K562 (cell line): ENCODE results near the gene PNPLA8. TPM values are rescaled to one million over a fixed set of nuclear protein-coding genes. Genes with fewer than 3 reads are reported as not detected.

Experiments
- ATAC-seq: fragments of 200-7000 bp; cut with Tn5 transposase; 3 replicates; pipeline ENCODE4 v1.9.1; 2020; ENCODE audit warnings: moderate library complexity
- BruUV-seq: library from RNA; stranded (reverse); fragments of 400-500 nt; replicated peaks from 2 replicates; lab custom pipeline; 2021; lab: Mats Ljungman, UMichigan
- CTCF ChIA-PET: fragments of 300-600 bp; formaldehyde crosslinking; extraction: SDS; loops from one replicate; lab custom pipeline; 2021; ENCODE audit warnings: low intra/inter-chr PET ratio; lab: Yijun Ruan, JAX
- POLR2A ChIA-PET: fragments of 300-600, 350-650 bp; sonication (Branson Sonifier 250); formaldehyde crosslinking; extraction: SDS; loops from one replicate; lab custom pipeline; 2021; ENCODE audit warnings: antibody characterized with exemption, inconsistent platforms; lab: Yijun Ruan, JAX
- DNase-seq, 4 experiments: peaks; one replicate each; pipeline versions ENCODE4 v3.0.0 to v3.0.0-alpha.2; 2011 to 2018; ENCODE audit warnings: low spot score in 3 of 4, mixed read lengths in 3 of 4; ENCODE audit errors: extremely low read depth in 1 of 4
- FAIRE-seq: peaks from 2 replicates; lab custom pipeline; 2011; peaks lifted over from hg19 to GRCh38; lab: Jason Lieb, UNC
- H2AFZ ChIP-seq: 2 replicates; pipeline ENCODE4 v1.6.0; 2011; ENCODE audit warnings: low read depth, low read length, control low read depth, inconsistent platforms
- H3K27ac ChIP-seq: fragments of 200-600 bp; 3 replicates; pipeline ENCODE4 v1.8.0; 2011; ENCODE audit warnings: low read depth, mild to moderate bottlenecking, control low read depth, inconsistent platforms, low read length, moderate library complexity, mixed read lengths; ENCODE audit errors: extremely low read depth
- H3K27me3 ChIP-seq, 2 experiments: fragments of 300-600 bp in 1 of 2; 2 replicates in 1 of 2; 3 replicates in 1 of 2; pipeline versions ENCODE4 v1.6.0 to v1.8.0; 2011; ENCODE audit warnings: inconsistent platforms in 2 of 2, low read length in 2 of 2, mild to moderate bottlenecking in 1 of 2, mixed read lengths in 1 of 2, moderate library complexity in 1 of 2; ENCODE audit not compliant: control insufficient read depth in 2 of 2, insufficient read depth in 2 of 2
- H3K36me3 ChIP-seq: fragments of 300-600 bp; 3 replicates; pipeline ENCODE4 v1.8.0; 2011; ENCODE audit warnings: mild to moderate bottlenecking, low read length, inconsistent platforms; ENCODE audit not compliant: control insufficient read depth, insufficient read depth
- H3K4me1 ChIP-seq, 2 experiments: fragments of 200-600 bp in 1 of 2; replicated peaks in 1 of 2; 2 replicates in 1 of 2; 3 replicates in 1 of 2; pipeline versions ENCODE4 v1.5.1 to v1.8.0; 2011; ENCODE audit warnings: inconsistent platforms in 2 of 2, low read length in 2 of 2, mild to moderate bottlenecking in 1 of 2, mixed read lengths in 1 of 2, moderate library complexity in 1 of 2; ENCODE audit not compliant: control insufficient read depth in 2 of 2, insufficient read depth in 2 of 2
- H3K4me2 ChIP-seq: 2 replicates; pipeline ENCODE4 v1.6.1; 2011; ENCODE audit warnings: low read length, control low read depth, inconsistent platforms, mixed read lengths; ENCODE audit not compliant: insufficient read depth
- H3K4me3 ChIP-seq: fragments of 200-600 bp; sonication (generic), shearing (Covaris generic); 2 replicates; pipeline ENCODE4 v1.5.1; 2016; ENCODE audit warnings: control low read depth, inconsistent platforms
- H3K79me2 ChIP-seq: fragments of 200-600 bp; 3 replicates; pipeline ENCODE4 v1.8.0; 2011; ENCODE audit warnings: low read length, inconsistent platforms; ENCODE audit not compliant: control insufficient read depth, insufficient read depth
- H3K9ac ChIP-seq, 2 experiments: 2 replicates each; pipeline versions ENCODE4 v1.6.0 to v1.6.1; 2011; ENCODE audit warnings: low read depth in 2 of 2, low read length in 2 of 2, control low read depth in 1 of 2, inconsistent platforms in 1 of 2, mild to moderate bottlenecking in 1 of 2, mixed read lengths in 1 of 2; ENCODE audit not compliant: insufficient read depth in 1 of 2
- H3K9me1 ChIP-seq: one replicate; pipeline ENCODE4 v1.6.0; 2011; ENCODE audit warnings: inconsistent platforms, mild to moderate bottlenecking, low read length, moderate library complexity; ENCODE audit not compliant: control insufficient read depth, insufficient read depth
- H3K9me3 ChIP-seq: replicated peaks from 2 replicates; pipeline ENCODE4 v1.5.1; 2011; ENCODE audit warnings: low read depth, low read length, inconsistent platforms; ENCODE audit not compliant: control insufficient read depth, insufficient read depth
- H4K20me1 ChIP-seq: replicated peaks from 2 replicates; pipeline ENCODE4 v1.6.1; 2011; ENCODE audit warnings: low read length, inconsistent platforms, mixed read lengths; ENCODE audit not compliant: control insufficient read depth, insufficient read depth
- CEBPB ChIP-seq: fragments of 450-650 bp; IDR thresholded peaks from 2 replicates; pipeline ENCODE4 v1.6.1; 2016; ENCODE audit warnings: missing genetic modification characterization, missing compliant biosample characterization
- HNRNPL ChIP-seq: fragments of 200-400 bp; formaldehyde crosslinking; IDR thresholded peaks from 2 replicates; pipeline ENCODE4 v1.6.1; 2017; ENCODE audit warnings: low read depth, mild to moderate bottlenecking, low read length
- HNRNPLL ChIP-seq: fragments of 200-400 bp; formaldehyde crosslinking; IDR thresholded peaks from 2 replicates; pipeline ENCODE4 v1.6.1; 2017; ENCODE audit warnings: low read length, low read depth, mild to moderate bottlenecking; ENCODE audit not compliant: poor library complexity, severe bottlenecking
- IFI16 ChIP-seq: fragments of 250-450 bp; sonication (Bioruptor Pico); IDR thresholded peaks from 2 replicates; pipeline ENCODE4 v2.1.2; 2022; ENCODE audit warnings: mild to moderate bottlenecking, inconsistent platforms
- PPARD ChIP-seq: fragments of 250-450 bp; sonication (Bioruptor Pico); IDR thresholded peaks from 2 replicates; pipeline ENCODE4 v1.8.0; 2022; ENCODE audit warnings: inconsistent platforms, mild to moderate bottlenecking, moderate library complexity
- ZNF140 ChIP-seq: fragments of 250-450 bp; sonication (Bioruptor Pico); IDR thresholded peaks from 2 replicates; pipeline ENCODE4 v1.8.0; 2021; ENCODE audit warnings: moderate library complexity, mild to moderate bottlenecking, inconsistent platforms
- ZNF551 ChIP-seq: fragments of 250-450 bp; sonication (Bioruptor Pico); IDR thresholded peaks from 2 replicates; pipeline ENCODE4 v1.5.0; 2021; ENCODE audit warnings: mild to moderate bottlenecking, moderate library complexity
- WGBS: fragments of 100-300 bp; shearing (Covaris generic); methylation state at CpG from one replicate; pipeline ENCODE4 v1.1.6; 2016; ENCODE audit warnings: low coverage, mixed read lengths; ENCODE audit not compliant: insufficient coverage; ENCODE audit errors: missing lambda C conversion rate; 5-methylcytosine and 5-hydroxymethylcytosine counted together
- in situ Hi-C: fragments of 300-500 bp; cut with MboI; formaldehyde crosslinking; loops from 4 replicates; pipeline ENCODE4 v1.15.0; 2018; ENCODE audit warnings: inconsistent platforms, mixed read lengths
- intact Hi-C: fragments of 100-400 bp; cut with micrococcal nuclease; formaldehyde crosslinking; loops from 2 replicates; pipeline ENCODE4 v1.14.2; 2022
- polyA plus RNA-seq, 8 experiments: library from polyadenylated mRNA; depleted of rRNA in 4 of 8; stranded (reverse) in 5 of 8; unstranded in 3 of 8; fragments of >200 nt; fragmentation: Nextera tagmentation in 2 of 8; fragmentation: Illumina TruSeq in 1 of 8; extraction: Ambion mirVana in 2 of 8; extraction: Trizol in 1 of 8; gene quantifications; 2 replicates each; pipeline versions ENCODE4 v1.2.1 to v1.2.3, GENCODE V29; 2011 to 2014; ENCODE audit warnings: inconsistent platforms in 1 of 8, missing spikeins in 1 of 8
- total RNA-seq, 7 experiments: library from RNA; depleted of rRNA in 6 of 7; stranded (reverse); fragments of >200 nt in 6 of 7; fragmentation: Illumina TruSeq in 2 of 7; extraction: Trizol in 2 of 7; gene quantifications; 2 replicates each; pipeline versions ENCODE4 v1.2.1 to v1.2.3, GENCODE V29; 2011 to 2021; ENCODE audit warnings: low replicate concordance in 1 of 7
- TF ChIP-seq, protein P1 (sequence below): fragments of 250-450 bp; sonication (Bioruptor Pico); IDR thresholded peaks from 2 replicates; pipeline ENCODE4 v1.5.0; 2021
- TF ChIP-seq, protein P2 (sequence below): fragments of 250-450 bp; sonication (Bioruptor Pico); IDR thresholded peaks from 2 replicates; pipeline ENCODE4 v1.9.0; 2021; ENCODE audit warnings: mild to moderate bottlenecking, inconsistent platforms

Gene PNPLA8
- total and polyA plus RNA-seq, 9 of the 15 experiments (the other 6 are each of a cell fraction or from before 2014, with no cell fraction given) = 12.8 to 27.6 (median 16.3) TPM

DNA sequence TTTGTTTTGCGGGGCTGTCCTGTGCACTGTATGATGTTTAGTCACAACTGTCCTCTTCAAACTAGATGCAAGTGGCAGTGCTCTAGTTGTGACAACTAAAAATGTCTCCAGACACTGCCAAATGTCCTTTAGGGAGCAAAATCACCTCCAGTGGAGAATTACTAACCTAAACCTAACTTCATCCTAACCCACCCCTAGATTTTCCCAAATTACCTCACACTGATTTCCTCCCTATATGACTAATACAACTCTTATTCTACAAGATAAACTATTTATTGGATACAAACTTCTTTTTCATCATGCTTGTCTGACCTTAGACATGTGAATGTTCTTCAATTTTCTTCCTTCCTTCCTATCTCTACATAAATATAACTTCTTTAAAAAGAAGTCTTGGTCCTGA is 26.4 kb downstream of the PNPLA8 start:
- H3K27ac ChIP-seq = no peak overlapping the region
- H2AFZ ChIP-seq = no peak overlapping the region
- H3K9ac ChIP-seq = no peak overlapping the region
- DNase-seq (no peak), ATAC-seq (no peak), FAIRE-seq (no peak)
- intact Hi-C loops (loop anchor here (10.0 kb wide), 1 partner anchor 115 kb away; no protein-coding TSS in a partner anchor), in situ Hi-C loops (no loop called here)
- H3K36me3 ChIP-seq = peaks cover 10% of the 10 kb centered on the region; the same call in 2 of the 3 replicates
- POLR2A ChIA-PET = no interaction called here
- no peaks in the 10 kb centered on the region for H3K27me3 ChIP-seq
- no peak for TF ChIP-seq PPARD (CRISPR knock-in tag)
- TF ChIP-seq IFI16 (CRISPR knock-in tag) = no peak
- TF ChIP-seq ZNF551 (CRISPR knock-in tag) = no peak
- no peak for TF ChIP-seq HNRNPLL
- TF ChIP-seq, protein P1, sequence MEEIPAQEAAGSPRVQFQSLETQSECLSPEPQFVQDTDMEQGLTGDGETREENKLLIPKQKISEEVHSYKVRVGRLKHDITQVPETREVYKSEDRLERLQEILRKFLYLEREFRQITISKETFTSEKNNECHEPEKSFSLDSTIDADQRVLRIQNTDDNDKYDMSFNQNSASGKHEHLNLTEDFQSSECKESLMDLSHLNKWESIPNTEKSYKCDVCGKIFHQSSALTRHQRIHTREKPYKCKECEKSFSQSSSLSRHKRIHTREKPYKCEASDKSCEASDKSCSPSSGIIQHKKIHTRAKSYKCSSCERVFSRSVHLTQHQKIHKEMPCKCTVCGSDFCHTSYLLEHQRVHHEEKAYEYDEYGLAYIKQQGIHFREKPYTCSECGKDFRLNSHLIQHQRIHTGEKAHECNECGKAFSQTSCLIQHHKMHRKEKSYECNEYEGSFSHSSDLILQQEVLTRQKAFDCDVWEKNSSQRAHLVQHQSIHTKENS (CRISPR knock-in tag) = no peak
- TF ChIP-seq HNRNPL = no peak
- no peak for TF ChIP-seq ZNF140 (CRISPR knock-in tag)
- TF ChIP-seq, protein P2, sequence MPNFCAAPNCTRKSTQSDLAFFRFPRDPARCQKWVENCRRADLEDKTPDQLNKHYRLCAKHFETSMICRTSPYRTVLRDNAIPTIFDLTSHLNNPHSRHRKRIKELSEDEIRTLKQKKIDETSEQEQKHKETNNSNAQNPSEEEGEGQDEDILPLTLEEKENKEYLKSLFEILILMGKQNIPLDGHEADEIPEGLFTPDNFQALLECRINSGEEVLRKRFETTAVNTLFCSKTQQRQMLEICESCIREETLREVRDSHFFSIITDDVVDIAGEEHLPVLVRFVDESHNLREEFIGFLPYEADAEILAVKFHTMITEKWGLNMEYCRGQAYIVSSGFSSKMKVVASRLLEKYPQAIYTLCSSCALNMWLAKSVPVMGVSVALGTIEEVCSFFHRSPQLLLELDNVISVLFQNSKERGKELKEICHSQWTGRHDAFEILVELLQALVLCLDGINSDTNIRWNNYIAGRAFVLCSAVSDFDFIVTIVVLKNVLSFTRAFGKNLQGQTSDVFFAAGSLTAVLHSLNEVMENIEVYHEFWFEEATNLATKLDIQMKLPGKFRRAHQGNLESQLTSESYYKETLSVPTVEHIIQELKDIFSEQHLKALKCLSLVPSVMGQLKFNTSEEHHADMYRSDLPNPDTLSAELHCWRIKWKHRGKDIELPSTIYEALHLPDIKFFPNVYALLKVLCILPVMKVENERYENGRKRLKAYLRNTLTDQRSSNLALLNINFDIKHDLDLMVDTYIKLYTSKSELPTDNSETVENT = no peak
- no peak for TF ChIP-seq CEBPB (tag)
- H3K4me2 ChIP-seq = no peak overlapping the region
- H3K79me2 ChIP-seq = no peaks in the 10 kb centered on the region
- no peak overlapping the region for H3K4me3 ChIP-seq
- H4K20me1 ChIP-seq = no peaks in the 10 kb centered on the region
- 59% methylated on average over 1 of the region's 1 CpG for WGBS
- CTCF ChIA-PET = interaction anchor here (0.6 kb wide), 1 partner anchor 71 kb away, joined by 4 read pairs; no protein-coding TSS in a partner anchor
- BruUV-seq = no TSS peak
- H3K9me3 ChIP-seq = no peaks in the 10 kb centered on the region
- H3K4me1 ChIP-seq = no peaks in the 10 kb centered on the region
- H3K9me1 ChIP-seq = no peaks in the 10 kb centered on the region
